Fibroblast of skin of left biceps (primary cell): ENCODE data around the gene FCGR1A.
"Not testable (repeated sequence)": the region's sequence is repeated elsewhere in the genome, so short reads cannot be mapped to it uniquely, and the experiment has no call there.

Source experiments
- DNase-seq, 2 experiments: peaks; one replicate each; pipeline ENCODE4 v3.0.0-alpha.2; 2013; ENCODE audit warnings: low read depth in 2 of 2

Gene FCGR1A

GRCh38 chr1:149782600-149782999 lies at the start of gene FCGR1A:
Gene FCGR1A (plus strand): TSS chr1:149782694. CDS start chr1:149782744, 50 bp downstream.
- not testable (repeated sequence) for DNase-seq

GRCh38 chr1:149732781-149733180 lies 49.7 kb upstream of the FCGR1A start:
- not testable (repeated sequence) for DNase-seq

- not testable (repeated sequence) for DNase-seq
These were observed 47.8 kb upstream of the FCGR1A start for GRCh38 chr1:149734692-149735091.

GRCh38 chr1:149740148-149740581 lies 42.3 kb upstream of the FCGR1A start:
- not testable (repeated sequence) for DNase-seq

- DNase-seq: not testable (repeated sequence)
These were observed 41.8 kb upstream of the FCGR1A start for GRCh38 chr1:149740590-149741230.

GRCh38 chr1:149741914-149742313 lies 40.6 kb upstream of the FCGR1A start:
- not testable (repeated sequence) for DNase-seq

- not testable (repeated sequence) for DNase-seq
These were observed 35.8 kb upstream of the FCGR1A start for GRCh38 chr1:149746463-149747356.

GRCh38 chr1:149747359-149748143 lies 34.9 kb upstream of the FCGR1A start:
- not testable (repeated sequence) for DNase-seq

GRCh38 chr1:149748144-149748500 lies 34.4 kb upstream of the FCGR1A start:
- DNase-seq: not testable (repeated sequence)

GRCh38 chr1:149750562-149750961 lies 31.9 kb upstream of the FCGR1A start:
- DNase-seq: not testable (repeated sequence)

- DNase-seq: not testable (repeated sequence)
These were observed 30.3 kb upstream of the FCGR1A start for GRCh38 chr1:149752186-149752585.

- not testable (repeated sequence) for DNase-seq
These were observed 29.0 kb upstream of the FCGR1A start for GRCh38 chr1:149753466-149753865.

GRCh38 chr1:149755294-149755693 lies 27.2 kb upstream of the FCGR1A start:
- not testable (repeated sequence) for DNase-seq

- DNase-seq: not testable (repeated sequence)
These were observed 20.2 kb upstream of the FCGR1A start for GRCh38 chr1:149762294-149762693.

GRCh38 chr1:149764087-149764800 lies 18.2 kb upstream of the FCGR1A start:
- DNase-seq: not testable (repeated sequence)

- not testable (repeated sequence) for DNase-seq
These were observed 16.3 kb upstream of the FCGR1A start for GRCh38 chr1:149766241-149766640.

GRCh38 chr1:149769216-149769615 lies 13.3 kb upstream of the FCGR1A start:
- DNase-seq: not testable (repeated sequence)

GRCh38 chr1:149770661-149771060 lies 11.8 kb upstream of the FCGR1A start:
- DNase-seq: not testable (repeated sequence)

GRCh38 chr1:149771653-149772425 lies 10.7 kb upstream of the FCGR1A start:
- not testable (repeated sequence) for DNase-seq

- DNase-seq: not testable (repeated sequence)
These were observed 6.9 kb upstream of the FCGR1A start for GRCh38 chr1:149775510-149776147.
